ENCODE measurements around the gene PNPLA5.

Gene PNPLA5

GRCh38 chr22:43848366-43849171 lies 43.2 kb downstream of the PNPLA5 start:
- H3K4me3 ChIP-seq (ENCODE audit: control insufficient read depth, low read depth, low read length), result no peak overlapping the region
- TF ChIP-seq CTCF (IDR thresholded peaks at IDR 0.05; ENCODE audit: control insufficient read depth, insufficient read depth, low read depth, low read length, missing control alignments), result peak; percentile 65
- DNase-seq (ENCODE audit: low read depth), result no peak

GRCh38 chr22:43847376-43848289 lies 44.2 kb downstream of the PNPLA5 start:
- H3K4me3 ChIP-seq (ENCODE audit: control insufficient read depth, low read depth, low read length), result no peak overlapping the region
- DNase-seq (ENCODE audit: low read depth), result no peak
- no peak for TF ChIP-seq CTCF (IDR thresholded peaks at IDR 0.05; ENCODE audit: control insufficient read depth, insufficient read depth, low read depth, low read length, missing control alignments)

GRCh38 chr22:43846966-43847365 lies 44.8 kb downstream of the PNPLA5 start:
- DNase-seq (ENCODE audit: low read depth), result no peak
- H3K4me3 ChIP-seq (ENCODE audit: control insufficient read depth, low read depth, low read length), result no peak overlapping the region
- TF ChIP-seq CTCF (IDR thresholded peaks at IDR 0.05; ENCODE audit: control insufficient read depth, insufficient read depth, low read depth, low read length, missing control alignments), result no peak

GRCh38 chr22:43845981-43846380 lies 45.8 kb downstream of the PNPLA5 start:
- no peak for DNase-seq (ENCODE audit: low read depth)
- no peak overlapping the region for H3K4me3 ChIP-seq (ENCODE audit: control insufficient read depth, low read depth, low read length)
- TF ChIP-seq CTCF (IDR thresholded peaks at IDR 0.05; ENCODE audit: control insufficient read depth, insufficient read depth, low read depth, low read length, missing control alignments), result no peak

- no peak for TF ChIP-seq CTCF (IDR thresholded peaks at IDR 0.05; ENCODE audit: control insufficient read depth, insufficient read depth, low read depth, low read length, missing control alignments)
Measured at GRCh38 chr22:43844560-43845545, 47.0 kb downstream of the PNPLA5 start.

More at GRCh38 chr22:43844560-43845545, 47.0 kb downstream of the PNPLA5 start:
- no peak overlapping the region for H3K4me3 ChIP-seq (ENCODE audit: control insufficient read depth, low read depth, low read length)
- DNase-seq (ENCODE audit: low read depth), result no peak

All from AG09309 (cell line).